ENCODE measurements around the gene CFAP410.

GRCh38 chr21:44325386-44326271 is 13.6 kb downstream of the CFAP410 start:
- TF ChIP-seq USF2 (IDR thresholded peaks at IDR 0.05; ENCODE audit: low read depth, low read length) (no peak), CTCF (conservative IDR thresholded peaks at IDR 0.05; ENCODE audit: low read depth, low read length) (no peak), POLR2A (IDR thresholded peaks at IDR 0.05; ENCODE audit: low read depth, low read length) (no peak), MAZ (IDR thresholded peaks at IDR 0.05; ENCODE audit: borderline replicate concordance, low read depth, low read length) (no peak), RAD21 (IDR thresholded peaks at IDR 0.05; ENCODE audit: low read length) (no peak), ELK1 (IDR thresholded peaks at IDR 0.05; ENCODE audit: borderline replicate concordance, low read depth, low read length) (no peak), CHD1 (IDR thresholded peaks at IDR 0.05; ENCODE audit: low read depth, low read length) (no peak), MAFK (IDR thresholded peaks at IDR 0.05; ENCODE audit: low read depth, low read length) (no peak), CEBPB (IDR thresholded peaks at IDR 0.05; ENCODE audit: low read depth, low read length) (no peak), SMC3 (IDR thresholded peaks at IDR 0.05; ENCODE audit: low read depth, low read length) (no peak), RCOR1 (IDR thresholded peaks at IDR 0.05; ENCODE audit: insufficient replicate concordance, low read length) (no peak), BHLHE40 (IDR thresholded peaks at IDR 0.05; ENCODE audit: low read depth, low read length) (no peak)
